ENCODE results near the gene PRKCZ. TPM values are rescaled to one million over a fixed set of nuclear protein-coding genes. Genes with fewer than 3 reads are reported as not detected.

Gene PRKCZ
- total RNA-seq, 1 donor from 2014 or later: 32.6 TPM

DNA sequence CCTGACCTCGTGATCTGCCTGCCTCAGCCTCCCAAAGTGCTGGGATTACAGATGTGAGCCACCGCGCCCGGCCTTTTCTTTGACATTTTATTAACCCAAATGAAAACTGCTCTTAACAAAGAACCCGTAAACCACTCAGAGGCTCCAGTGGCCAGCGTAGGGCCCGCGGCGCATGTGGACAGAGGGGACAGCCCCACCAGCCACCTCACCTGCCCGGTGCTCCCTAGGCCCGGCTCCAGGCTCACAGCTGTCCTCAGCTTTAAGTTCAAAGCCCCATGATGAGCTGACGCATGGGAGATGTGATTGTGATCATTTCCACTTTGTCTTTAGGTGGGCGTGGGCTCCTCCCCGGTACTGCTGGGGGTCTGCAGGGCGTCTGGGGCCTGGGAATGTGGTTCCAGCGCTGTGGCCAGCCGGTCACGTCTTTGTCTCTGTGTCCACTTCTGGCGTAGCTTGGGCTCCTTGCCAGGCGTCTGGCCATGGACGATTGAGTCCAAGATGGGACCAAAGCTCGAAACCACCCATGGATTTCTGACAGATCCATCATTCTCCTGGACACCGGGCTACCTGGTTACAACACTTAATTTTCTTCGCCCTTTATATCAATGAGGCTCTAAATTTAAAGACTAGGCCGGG lies 6.9 kb downstream of the PRKCZ start:
- no peaks in the 10 kb centered on the region for H3K27me3 Mint-ChIP-seq (ENCODE audit: low read depth, unreplicated experiment)
- Histone ChIP-seq H3K4me3 (ENCODE audit: insufficient read depth, low read depth, low read length) (no peak overlapping the region), H3K27ac (ENCODE audit: low read depth, low read length) (no peak overlapping the region), H3K79me2 (ENCODE audit: insufficient read depth, low read length) (no peaks in the 10 kb centered on the region), H3K27me3 (ENCODE audit: insufficient read depth, low read length) (peaks cover under 1% of the 10 kb centered on the region), H3K36me3 (ENCODE audit: insufficient read depth, low read length) (no peaks in the 10 kb centered on the region), H4K20me1 (ENCODE audit: insufficient read depth, low read length) (no peaks in the 10 kb centered on the region), H3K4me1 (ENCODE audit: insufficient read depth, low read length) (peaks cover 4% of the 10 kb centered on the region), H3K9ac (ENCODE audit: low read length) (no peak overlapping the region), H3K4me2 (ENCODE audit: low read length) (no peak overlapping the region), H3K9me3 (ENCODE audit: insufficient read depth, low read depth, low read length) (no peaks in the 10 kb centered on the region), H2AFZ (ENCODE audit: low read depth, low read length) (no peak overlapping the region)
- no peak for TF ChIP-seq EZH2 (IDR thresholded peaks at IDR 0.05; ENCODE audit: insufficient read depth, low read length)
- TF ChIP-seq, protein P1, sequence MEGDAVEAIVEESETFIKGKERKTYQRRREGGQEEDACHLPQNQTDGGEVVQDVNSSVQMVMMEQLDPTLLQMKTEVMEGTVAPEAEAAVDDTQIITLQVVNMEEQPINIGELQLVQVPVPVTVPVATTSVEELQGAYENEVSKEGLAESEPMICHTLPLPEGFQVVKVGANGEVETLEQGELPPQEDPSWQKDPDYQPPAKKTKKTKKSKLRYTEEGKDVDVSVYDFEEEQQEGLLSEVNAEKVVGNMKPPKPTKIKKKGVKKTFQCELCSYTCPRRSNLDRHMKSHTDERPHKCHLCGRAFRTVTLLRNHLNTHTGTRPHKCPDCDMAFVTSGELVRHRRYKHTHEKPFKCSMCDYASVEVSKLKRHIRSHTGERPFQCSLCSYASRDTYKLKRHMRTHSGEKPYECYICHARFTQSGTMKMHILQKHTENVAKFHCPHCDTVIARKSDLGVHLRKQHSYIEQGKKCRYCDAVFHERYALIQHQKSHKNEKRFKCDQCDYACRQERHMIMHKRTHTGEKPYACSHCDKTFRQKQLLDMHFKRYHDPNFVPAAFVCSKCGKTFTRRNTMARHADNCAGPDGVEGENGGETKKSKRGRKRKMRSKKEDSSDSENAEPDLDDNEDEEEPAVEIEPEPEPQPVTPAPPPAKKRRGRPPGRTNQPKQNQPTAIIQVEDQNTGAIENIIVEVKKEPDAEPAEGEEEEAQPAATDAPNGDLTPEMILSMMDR (IDR thresholded peaks at IDR 0.05; ENCODE audit: insufficient read depth, low read depth, low read length): no peak
- no peak overlapping the region for H3K4me3 Mint-ChIP-seq (ENCODE audit: unreplicated experiment)
- H3K9me3 Mint-ChIP-seq (ENCODE audit: unreplicated experiment): no peaks in the 10 kb centered on the region
- H3K27ac Mint-ChIP-seq (ENCODE audit: unreplicated experiment): no peak overlapping the region
- peaks cover 4% of the 10 kb centered on the region for H3K4me1 Mint-ChIP-seq (ENCODE audit: low read depth, unreplicated experiment)
- DNase-seq (ENCODE audit: low read depth) (no peak), FAIRE-seq (no peak)
- peaks cover 7% of the 10 kb centered on the region for H3K36me3 Mint-ChIP-seq (ENCODE audit: low read depth, unreplicated experiment)

DNA sequence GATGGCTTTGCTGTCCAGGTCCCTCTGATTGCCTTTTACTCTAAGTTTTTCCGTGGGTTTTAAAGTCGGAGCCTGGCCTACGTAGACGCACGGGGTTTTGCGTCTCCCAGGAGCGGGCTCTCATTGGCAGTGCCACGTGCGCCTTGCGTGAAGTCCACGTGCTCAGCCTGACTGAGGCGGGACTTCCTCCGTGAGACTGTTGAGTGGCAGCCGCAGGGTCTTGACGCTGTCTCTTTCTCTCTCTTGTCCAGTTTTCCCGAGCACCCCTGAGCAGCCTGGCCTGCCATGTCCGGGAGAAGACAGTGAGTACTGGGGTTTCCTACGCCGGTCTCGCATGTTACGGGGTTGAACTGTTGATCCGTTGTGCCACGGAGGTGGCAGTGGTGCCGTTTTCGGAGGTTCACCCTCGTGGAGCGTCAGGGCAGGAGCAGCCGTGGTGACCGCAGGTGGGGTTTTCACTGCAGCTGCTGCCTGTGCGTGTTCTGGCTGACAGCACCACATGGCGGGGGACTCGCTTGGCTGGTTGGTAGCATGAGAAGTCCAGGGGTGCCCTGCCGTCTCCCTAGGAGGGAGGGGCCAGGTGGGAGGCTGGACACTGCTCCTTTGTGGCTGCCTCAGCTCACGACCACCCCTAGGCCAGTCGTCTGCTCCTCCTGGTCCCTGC lies 9.2 kb downstream of the PRKCZ start:
- FAIRE-seq: no peak
- Histone ChIP-seq H3K27me3 (ENCODE audit: insufficient read depth, low read length) (no peaks in the 10 kb centered on the region), H3K9me3 (ENCODE audit: insufficient read depth, low read depth, low read length) (no peaks in the 10 kb centered on the region), H3K4me1 (ENCODE audit: insufficient read depth, low read length) (peaks cover 4% of the 10 kb centered on the region), H3K9ac (ENCODE audit: low read length) (no peak overlapping the region), H3K36me3 (ENCODE audit: insufficient read depth, low read length) (no peaks in the 10 kb centered on the region), H3K4me2 (ENCODE audit: low read length) (no peak overlapping the region), H4K20me1 (ENCODE audit: insufficient read depth, low read length) (no peaks in the 10 kb centered on the region), H3K4me3 (ENCODE audit: insufficient read depth, low read depth, low read length) (no peak overlapping the region), H3K27ac (ENCODE audit: low read depth, low read length) (no peak overlapping the region), H2AFZ (ENCODE audit: low read depth, low read length) (no peak overlapping the region), H3K79me2 (ENCODE audit: insufficient read depth, low read length) (no peaks in the 10 kb centered on the region)
- TF ChIP-seq, protein P1 (IDR thresholded peaks at IDR 0.05; ENCODE audit: insufficient read depth, low read depth, low read length): no peak
- no peak for TF ChIP-seq EZH2 (IDR thresholded peaks at IDR 0.05; ENCODE audit: insufficient read depth, low read length)
- H3K27ac Mint-ChIP-seq (ENCODE audit: unreplicated experiment): no peak overlapping the region
- H3K36me3 Mint-ChIP-seq (ENCODE audit: low read depth, unreplicated experiment): peaks cover 17% of the 10 kb centered on the region
- H3K4me1 Mint-ChIP-seq (ENCODE audit: low read depth, unreplicated experiment): peaks cover 4% of the 10 kb centered on the region
- DNase-seq (ENCODE audit: low read depth): no peak
- no peaks in the 10 kb centered on the region for H3K9me3 Mint-ChIP-seq (ENCODE audit: unreplicated experiment)
- H3K4me3 Mint-ChIP-seq (ENCODE audit: unreplicated experiment): no peak overlapping the region
- H3K27me3 Mint-ChIP-seq (ENCODE audit: low read depth, unreplicated experiment): no peaks in the 10 kb centered on the region

DNA sequence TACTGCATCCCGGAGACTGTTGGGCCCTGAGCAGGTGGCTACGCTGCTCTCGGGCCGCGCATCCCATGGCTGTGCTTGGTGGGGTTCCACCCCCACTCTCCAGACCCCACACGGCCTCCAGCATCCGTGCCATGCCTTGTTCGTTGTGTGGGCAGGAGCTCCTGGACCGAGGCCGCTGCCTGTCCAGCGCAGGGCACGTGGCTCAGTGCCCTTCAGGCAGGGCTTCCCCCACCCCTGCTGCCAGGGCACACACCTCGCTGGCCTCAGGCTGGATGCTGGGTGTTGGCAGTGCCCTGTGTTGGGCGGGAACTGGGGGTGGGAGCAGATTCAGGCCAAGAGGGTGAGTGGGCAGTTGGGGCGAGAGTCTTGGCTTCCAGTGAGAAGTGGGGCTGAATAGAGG lies 9.9 kb downstream of the PRKCZ start:
- no peak overlapping the region for H3K9ac ChIP-seq (ENCODE audit: low read length)
- TF ChIP-seq, protein P1 (IDR thresholded peaks at IDR 0.05; ENCODE audit: insufficient read depth, low read depth, low read length): no peak
- no peak for TF ChIP-seq EZH2 (IDR thresholded peaks at IDR 0.05; ENCODE audit: insufficient read depth, low read length)
- no peaks in the 10 kb centered on the region for H3K9me3 ChIP-seq (ENCODE audit: insufficient read depth, low read depth, low read length)
- H3K4me2 ChIP-seq (ENCODE audit: low read length): no peak overlapping the region
- FAIRE-seq: no peak
- Mint-ChIP-seq H3K4me3 (ENCODE audit: unreplicated experiment) (no peak overlapping the region), H3K9me3 (ENCODE audit: unreplicated experiment) (peaks cover 3% of the 10 kb centered on the region), H3K27me3 (ENCODE audit: low read depth, unreplicated experiment) (no peaks in the 10 kb centered on the region), H3K27ac (ENCODE audit: unreplicated experiment) (no peak overlapping the region), H3K4me1 (ENCODE audit: low read depth, unreplicated experiment) (peaks cover 4% of the 10 kb centered on the region), H3K36me3 (ENCODE audit: low read depth, unreplicated experiment) (peaks cover 23% of the 10 kb centered on the region)
- H3K79me2 ChIP-seq (ENCODE audit: insufficient read depth, low read length): no peaks in the 10 kb centered on the region
- H3K27ac ChIP-seq (ENCODE audit: low read depth, low read length): no peak overlapping the region
- H3K36me3 ChIP-seq (ENCODE audit: insufficient read depth, low read length): no peaks in the 10 kb centered on the region
- H4K20me1 ChIP-seq (ENCODE audit: insufficient read depth, low read length): no peaks in the 10 kb centered on the region
- DNase-seq (ENCODE audit: low read depth): no peak
- peaks cover 4% of the 10 kb centered on the region for H3K4me1 ChIP-seq (ENCODE audit: insufficient read depth, low read length)
- no peak overlapping the region for H2AFZ ChIP-seq (ENCODE audit: low read depth, low read length)
- H3K27me3 ChIP-seq (ENCODE audit: insufficient read depth, low read length): no peaks in the 10 kb centered on the region
- no peak overlapping the region for H3K4me3 ChIP-seq (ENCODE audit: insufficient read depth, low read depth, low read length)

Data from astrocyte (in vitro differentiated cells and primary cell).